Thoracic aorta (tissue), 2 donors: Measurements from ENCODE around the gene PPP6R2. TPM values are rescaled to one million over a fixed set of nuclear protein-coding genes. Genes with fewer than 3 reads are reported as not detected.
A peak's percentile ranks its signal among the peaks of the same experiment; 100 is the strongest.

Experiments used
- ATAC-seq: fragments of 150-250 bp; one replicate; pipeline ENCODE4 v1.8.0; 2017; ENCODE audit warnings: low read depth; ENCODE audit not compliant: insufficient number of reproducible peaks, low FRiP score
- DNase-seq: peaks from one replicate; pipeline ENCODE4 v3.0.0-alpha.2; 2020; ENCODE audit warnings: low spot score
- H3K27ac ChIP-seq, 2 donors: fragments of 200-600 bp; sonication (generic); 1 replicate in 1 of 2; 2 replicates in 1 of 2; pipeline ENCODE4 v1.5.1; 2016; ENCODE audit warnings: mild to moderate bottlenecking in 2 of 2, moderate library complexity in 2 of 2
- H3K27me3 ChIP-seq: fragments of 200-600 bp; sonication (generic); replicated peaks from 2 replicates; pipeline ENCODE4 v1.6.0; 2016; ENCODE audit warnings: mild to moderate bottlenecking; ENCODE audit not compliant: insufficient read depth
- H3K36me3 ChIP-seq: fragments of 200-600 bp; sonication (generic); one replicate; pipeline ENCODE4 v1.5.1; 2016
- H3K4me1 ChIP-seq, 2 donors: fragments of 200-600 bp; sonication (generic); 1 replicate in 1 of 2; 2 replicates in 1 of 2; pipeline versions ENCODE4 v1.5.1 to v1.6.0; 2016; ENCODE audit warnings: low read depth in 2 of 2, mild to moderate bottlenecking in 1 of 2; ENCODE audit not compliant: control insufficient read depth in 1 of 2
- H3K4me3 ChIP-seq: fragments of 200-600 bp; sonication (generic); 2 replicates; pipeline ENCODE4 v1.5.1; 2016; ENCODE audit warnings: mild to moderate bottlenecking
- H3K9me3 ChIP-seq: fragments of 200-600 bp; sonication (generic); 2 replicates; pipeline ENCODE4 v1.5.1; 2016
- total RNA-seq, 2 donors: library from RNA; depleted of rRNA; stranded (reverse); fragments of >200 nt; gene quantifications; one replicate each; pipeline versions ENCODE4 v1.1.0 to v1.2.3, GENCODE V29; 2016
- TF ChIP-seq, protein P1 (sequence below): fragments of 200-600 bp; sonication (generic); IDR thresholded peaks from one replicate; pipeline ENCODE4 v1.5.1; 2019; ENCODE audit warnings: antibody characterized with exemption

The PPP6R2 gene
- total RNA-seq, 2 donors from 2014 or later: 61.2 to 73.6 TPM

DNA sequence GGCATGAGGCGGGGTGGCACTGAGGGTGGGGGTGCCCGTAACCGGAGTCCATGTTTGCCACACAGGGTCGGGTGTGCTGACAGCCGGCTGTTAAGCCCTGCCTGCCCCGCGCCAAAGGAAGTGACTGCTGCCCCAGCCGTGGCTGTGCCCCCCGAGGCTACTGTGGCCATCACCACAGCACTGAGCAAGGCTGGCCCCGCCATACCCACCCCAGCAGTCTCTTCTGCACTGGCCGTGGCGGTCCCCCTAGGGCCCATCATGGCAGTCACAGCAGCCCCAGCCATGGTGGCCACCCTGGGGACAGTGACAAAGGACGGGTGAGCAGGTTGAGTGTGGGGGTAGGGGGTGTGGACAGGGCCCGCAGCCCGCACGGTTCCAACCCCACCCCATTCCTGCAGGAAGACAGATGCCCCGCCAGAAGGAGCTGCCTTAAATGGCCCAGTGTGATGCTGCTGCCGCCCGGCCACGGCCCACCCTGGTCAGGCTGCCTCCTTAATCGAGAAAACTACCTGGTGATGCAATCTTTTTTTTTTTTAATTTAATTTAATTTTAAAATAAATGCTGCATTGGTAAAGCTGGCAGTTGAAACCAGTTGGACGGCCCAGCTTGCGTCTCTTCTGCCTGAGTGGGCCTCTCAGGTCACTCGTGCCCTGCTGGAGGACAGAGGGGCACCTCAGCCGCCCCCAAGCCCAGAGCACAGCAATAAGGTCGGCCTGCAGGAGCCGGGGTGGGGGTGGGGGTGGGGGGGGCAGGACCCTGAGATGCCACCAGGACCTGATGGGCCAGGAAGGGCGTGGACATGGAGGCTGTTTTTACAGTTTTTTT is 100.9 kb downstream of the PPP6R2 start:
- DNase-seq: no peak
- no peaks in the 10 kb centered on the region for H3K9me3 ChIP-seq
- TF ChIP-seq, protein P1, sequence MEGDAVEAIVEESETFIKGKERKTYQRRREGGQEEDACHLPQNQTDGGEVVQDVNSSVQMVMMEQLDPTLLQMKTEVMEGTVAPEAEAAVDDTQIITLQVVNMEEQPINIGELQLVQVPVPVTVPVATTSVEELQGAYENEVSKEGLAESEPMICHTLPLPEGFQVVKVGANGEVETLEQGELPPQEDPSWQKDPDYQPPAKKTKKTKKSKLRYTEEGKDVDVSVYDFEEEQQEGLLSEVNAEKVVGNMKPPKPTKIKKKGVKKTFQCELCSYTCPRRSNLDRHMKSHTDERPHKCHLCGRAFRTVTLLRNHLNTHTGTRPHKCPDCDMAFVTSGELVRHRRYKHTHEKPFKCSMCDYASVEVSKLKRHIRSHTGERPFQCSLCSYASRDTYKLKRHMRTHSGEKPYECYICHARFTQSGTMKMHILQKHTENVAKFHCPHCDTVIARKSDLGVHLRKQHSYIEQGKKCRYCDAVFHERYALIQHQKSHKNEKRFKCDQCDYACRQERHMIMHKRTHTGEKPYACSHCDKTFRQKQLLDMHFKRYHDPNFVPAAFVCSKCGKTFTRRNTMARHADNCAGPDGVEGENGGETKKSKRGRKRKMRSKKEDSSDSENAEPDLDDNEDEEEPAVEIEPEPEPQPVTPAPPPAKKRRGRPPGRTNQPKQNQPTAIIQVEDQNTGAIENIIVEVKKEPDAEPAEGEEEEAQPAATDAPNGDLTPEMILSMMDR: no peak
- H3K36me3 ChIP-seq: peaks cover 46% of the 10 kb centered on the region
- no peak overlapping the region for H3K4me3 ChIP-seq
- H3K27me3 ChIP-seq: no peaks in the 10 kb centered on the region
- no peaks in the 10 kb centered on the region for H3K4me1 ChIP-seq
- H3K27ac ChIP-seq: no peak overlapping the region
- ATAC-seq: no peak

DNA sequence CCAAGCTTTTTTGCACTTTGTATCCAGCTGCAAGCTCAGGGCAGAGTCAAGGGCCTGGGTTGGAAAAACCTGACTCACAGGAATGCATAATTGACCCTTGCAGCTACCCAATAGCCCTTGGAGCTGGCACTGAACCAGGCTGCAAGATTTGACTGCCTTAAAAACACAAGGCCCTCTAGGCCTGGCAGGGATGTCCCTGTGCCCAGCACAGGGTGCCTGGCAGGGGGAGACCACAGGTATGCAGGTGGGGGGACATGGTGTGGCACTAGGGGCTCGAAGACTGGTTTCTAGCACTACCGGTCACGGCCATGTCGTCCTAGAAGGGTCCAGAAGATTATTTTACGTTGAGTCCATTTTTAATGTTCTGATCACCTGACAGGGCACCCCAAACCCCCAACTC is 101.5 kb downstream of the PPP6R2 start:
- no peaks in the 10 kb centered on the region for H3K9me3 ChIP-seq
- H3K36me3 ChIP-seq: peaks cover 40% of the 10 kb centered on the region
- H3K4me3 ChIP-seq: no peak overlapping the region
- peak overlapping the region in 1 of 2 donors; percentile 8 for H3K27ac ChIP-seq
- TF ChIP-seq, protein P1: no peak
- H3K27me3 ChIP-seq: no peaks in the 10 kb centered on the region
- DNase-seq (no peak), ATAC-seq (no peak)
- no peaks in the 10 kb centered on the region for H3K4me1 ChIP-seq

DNA sequence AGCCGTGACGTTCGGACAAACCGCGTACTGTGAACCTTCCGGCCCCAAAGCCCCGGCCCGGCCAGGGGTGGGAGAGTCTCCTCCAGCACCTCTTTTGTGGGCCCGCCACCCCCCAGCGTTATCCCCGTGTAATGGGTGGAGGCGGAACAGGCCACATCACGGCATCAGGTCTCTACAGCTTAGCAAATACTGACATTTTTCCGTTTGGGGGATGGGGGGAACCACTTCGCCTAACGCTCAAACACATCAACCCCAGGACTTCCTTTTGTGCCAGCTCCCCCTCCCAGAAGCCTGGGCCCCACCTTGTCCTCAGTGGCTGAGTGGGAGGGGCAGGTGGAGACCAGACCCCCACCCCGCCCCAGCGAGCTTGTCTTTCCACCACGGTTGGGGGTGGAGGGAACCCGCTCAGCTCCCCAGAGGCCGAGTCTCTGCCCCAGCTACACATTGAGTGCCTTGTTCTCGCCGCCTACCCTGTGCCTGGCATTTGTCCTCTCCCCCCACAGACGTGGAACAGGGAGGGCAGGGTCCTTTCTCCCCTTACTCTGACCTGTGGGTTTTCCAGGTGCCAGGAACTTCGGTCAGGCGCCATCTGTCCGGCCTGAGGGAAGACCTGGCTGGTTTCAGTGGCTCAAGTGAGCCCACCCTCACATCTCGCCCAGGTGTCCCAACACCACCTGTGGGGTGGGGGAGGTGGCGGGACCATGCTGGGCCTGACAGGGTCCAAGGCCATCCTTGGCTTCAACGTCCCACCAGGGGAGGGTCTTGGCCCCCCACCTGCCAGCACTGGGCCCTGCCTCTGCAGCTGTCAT is 102.1 kb downstream of the PPP6R2 start:
- H3K36me3 ChIP-seq: peaks cover 34% of the 10 kb centered on the region
- no peaks in the 10 kb centered on the region for H3K9me3 ChIP-seq
- ATAC-seq (no peak), DNase-seq (no peak)
- H3K27ac ChIP-seq: peak overlapping the region in 1 of 2 donors; percentile 8
- H3K27me3 ChIP-seq: no peaks in the 10 kb centered on the region
- no peaks in the 10 kb centered on the region for H3K4me1 ChIP-seq
- TF ChIP-seq, protein P1: no peak
- H3K4me3 ChIP-seq: no peak overlapping the region

DNA sequence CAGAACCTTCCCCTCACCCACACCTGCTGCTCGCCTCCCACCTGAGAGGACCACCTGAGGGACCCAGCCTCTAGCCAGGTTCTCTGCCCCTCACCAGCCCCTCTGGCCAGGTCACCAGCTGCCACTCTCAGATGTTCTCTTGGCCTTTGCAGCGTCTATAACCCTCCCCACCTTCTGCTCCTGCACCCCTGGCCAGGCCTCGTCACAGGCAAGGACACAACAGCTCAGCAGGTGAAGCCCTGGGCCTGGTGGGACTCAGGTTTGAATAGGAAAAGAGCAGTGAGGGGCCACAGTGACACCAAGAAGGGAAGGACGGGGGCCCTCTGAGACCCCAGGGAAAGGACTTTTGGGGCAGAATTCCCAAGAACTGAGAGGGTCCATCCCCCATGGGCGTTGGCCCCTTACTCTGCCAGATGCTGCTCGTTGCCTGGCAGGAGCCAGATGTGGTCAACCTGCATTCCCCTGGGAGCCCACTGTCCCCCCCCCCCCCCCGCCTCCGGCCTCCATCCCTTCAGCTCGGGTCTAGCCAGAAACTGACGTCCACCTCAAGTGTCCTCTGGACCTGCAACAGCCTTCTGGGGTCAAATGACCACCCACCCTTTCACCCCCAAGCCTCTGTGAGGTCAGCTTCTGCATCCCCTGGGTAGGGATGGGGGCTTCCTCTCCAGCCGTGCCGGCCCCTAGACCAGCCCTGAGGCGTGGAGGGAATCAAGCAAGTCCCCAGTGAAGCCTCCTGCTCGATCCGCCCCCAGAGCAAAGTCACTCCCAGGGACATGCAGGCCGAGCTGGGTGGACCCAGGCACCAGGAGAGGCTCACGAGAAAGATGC is 103.0 kb downstream of the PPP6R2 start:
- TF ChIP-seq, protein P1: no peak
- peaks cover 27% of the 10 kb centered on the region for H3K36me3 ChIP-seq
- DNase-seq: no peak
- no peaks in the 10 kb centered on the region for H3K4me1 ChIP-seq
- no peak overlapping the region for H3K4me3 ChIP-seq
- H3K9me3 ChIP-seq: no peaks in the 10 kb centered on the region
- ATAC-seq: no peak
- no peak overlapping the region for H3K27ac ChIP-seq
- no peaks in the 10 kb centered on the region for H3K27me3 ChIP-seq
